Activated T-helper 2 cell treated with anti-CD3 and anti-CD28 coated beads, Interferon-gamma antibody, Interleukin-2, Interleukin-4, amounts not matched to agents 10 μg/mL and 5 μg/mL and 100 μg/mL, durations not matched to agents 14 hours and 24 hours and 36 hours (primary cell): Measurements from ENCODE around the gene CRISPLD2. TPM values are rescaled to one million over a fixed set of nuclear protein-coding genes. Genes with fewer than 3 reads are reported as not detected.

Experiments
- DNase-seq: peaks from one replicate; pipeline ENCODE4 v3.0.0; 2021; ENCODE audit warnings: low spot score
- H3K27ac Mint-ChIP-seq: one replicate; pipeline ENCODE4 v1.8.0; 2021; ENCODE audit warnings: mixed read lengths
- H3K27me3 Mint-ChIP-seq: one replicate; pipeline ENCODE4 v1.8.0; 2021; ENCODE audit warnings: low read depth, mixed read lengths
- H3K36me3 Mint-ChIP-seq: one replicate; pipeline ENCODE4 v1.8.0; 2021; ENCODE audit warnings: low read depth, mixed read lengths
- H3K4me1 Mint-ChIP-seq: one replicate; pipeline ENCODE4 v1.8.0; 2021; ENCODE audit warnings: low read depth, mixed read lengths
- H3K4me3 Mint-ChIP-seq: one replicate; pipeline ENCODE4 v1.8.0; 2021; ENCODE audit warnings: low read depth, mild to moderate bottlenecking, moderate library complexity, mixed read lengths
- H3K9me3 Mint-ChIP-seq: one replicate; pipeline ENCODE4 v1.8.0; 2021; ENCODE audit warnings: mixed read lengths
- intact Hi-C: fragments of 100-400 bp; cut with micrococcal nuclease; formaldehyde crosslinking; loops from one replicate; pipeline ENCODE4 v1.15.1; 2023
- total RNA-seq: library from RNA; stranded (reverse); gene quantifications from 2 replicates; pipeline ENCODE4 v1.2.3, GENCODE V29; 2022

CRISPLD2 gene
- total RNA-seq, 1 donor from 2014 or later, result 0.23 TPM

DNA sequence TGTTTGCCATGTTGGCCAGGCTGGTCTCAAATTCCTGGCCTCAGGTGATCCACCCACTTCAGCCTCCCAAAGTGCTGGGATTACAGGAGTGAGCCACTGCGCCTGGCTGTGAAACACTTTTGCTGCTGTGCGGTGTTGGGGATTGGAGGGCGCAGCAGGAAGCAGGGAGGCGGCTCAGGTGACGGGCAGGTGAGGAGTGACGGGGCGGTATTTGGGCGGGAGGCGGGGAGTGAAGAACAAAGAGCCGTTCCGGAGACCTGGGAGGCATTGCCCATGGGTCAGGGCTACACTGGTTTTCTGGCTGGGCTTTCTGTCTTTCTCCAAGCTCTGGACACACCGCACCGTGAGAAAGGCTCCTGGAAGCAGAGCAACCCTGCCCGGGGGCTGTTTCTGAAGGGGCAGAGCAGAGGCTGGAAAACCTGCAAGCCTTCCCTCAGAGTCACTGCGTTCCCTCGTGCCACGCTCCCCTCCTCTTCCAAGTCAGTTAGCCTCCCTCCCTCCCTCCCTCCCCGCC lies 22.1 kb downstream of the CRISPLD2 start:
- H3K4me3 Mint-ChIP-seq, result no peak overlapping the region
- peaks cover 15% of the 10 kb centered on the region for H3K27me3 Mint-ChIP-seq
- DNase-seq, result no peak
- peaks cover 2% of the 10 kb centered on the region for H3K4me1 Mint-ChIP-seq
- no peaks in the 10 kb centered on the region for H3K9me3 Mint-ChIP-seq
- no peak overlapping the region for H3K27ac Mint-ChIP-seq
- intact Hi-C loops, result no loop called here
- H3K36me3 Mint-ChIP-seq, result no peaks in the 10 kb centered on the region

DNA sequence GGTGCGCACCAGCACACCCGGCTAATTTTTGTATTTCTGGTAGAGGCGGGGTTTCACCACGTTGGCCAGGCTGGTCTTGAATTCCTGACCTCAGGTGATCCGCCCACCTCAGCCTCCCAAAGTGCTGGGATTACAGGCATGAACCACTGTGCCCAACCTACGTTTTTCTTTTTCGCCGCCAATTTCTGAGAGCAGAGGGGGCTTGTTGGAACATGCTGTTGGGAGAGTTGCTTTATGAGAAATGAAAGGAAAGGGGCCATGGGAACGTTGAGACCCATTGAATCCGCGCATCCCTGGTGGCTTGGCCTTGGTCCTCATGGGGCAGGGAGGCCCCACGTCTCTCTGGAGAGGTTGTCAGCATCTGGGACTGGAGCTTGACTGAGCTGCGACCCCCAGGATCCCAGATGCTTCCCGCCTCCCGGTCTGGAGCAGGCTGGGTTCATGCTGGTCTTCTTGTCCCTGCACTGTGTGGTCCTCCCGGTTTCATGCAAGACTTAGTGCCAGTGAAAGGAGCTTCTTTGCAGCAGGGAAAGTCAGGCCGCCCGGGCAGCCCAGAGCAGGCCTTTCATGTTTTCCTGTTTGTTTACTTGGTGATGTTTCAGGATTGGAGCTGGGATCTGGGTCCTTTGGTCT lies 22.8 kb downstream of the CRISPLD2 start:
- Mint-ChIP-seq H3K27me3 (peaks cover 15% of the 10 kb centered on the region), H3K36me3 (no peaks in the 10 kb centered on the region), H3K4me3 (no peak overlapping the region), H3K9me3 (no peaks in the 10 kb centered on the region), H3K4me1 (peaks cover 2% of the 10 kb centered on the region), H3K27ac (no peak overlapping the region)
- no peak for DNase-seq
- intact Hi-C loops, result no loop called here

DNA sequence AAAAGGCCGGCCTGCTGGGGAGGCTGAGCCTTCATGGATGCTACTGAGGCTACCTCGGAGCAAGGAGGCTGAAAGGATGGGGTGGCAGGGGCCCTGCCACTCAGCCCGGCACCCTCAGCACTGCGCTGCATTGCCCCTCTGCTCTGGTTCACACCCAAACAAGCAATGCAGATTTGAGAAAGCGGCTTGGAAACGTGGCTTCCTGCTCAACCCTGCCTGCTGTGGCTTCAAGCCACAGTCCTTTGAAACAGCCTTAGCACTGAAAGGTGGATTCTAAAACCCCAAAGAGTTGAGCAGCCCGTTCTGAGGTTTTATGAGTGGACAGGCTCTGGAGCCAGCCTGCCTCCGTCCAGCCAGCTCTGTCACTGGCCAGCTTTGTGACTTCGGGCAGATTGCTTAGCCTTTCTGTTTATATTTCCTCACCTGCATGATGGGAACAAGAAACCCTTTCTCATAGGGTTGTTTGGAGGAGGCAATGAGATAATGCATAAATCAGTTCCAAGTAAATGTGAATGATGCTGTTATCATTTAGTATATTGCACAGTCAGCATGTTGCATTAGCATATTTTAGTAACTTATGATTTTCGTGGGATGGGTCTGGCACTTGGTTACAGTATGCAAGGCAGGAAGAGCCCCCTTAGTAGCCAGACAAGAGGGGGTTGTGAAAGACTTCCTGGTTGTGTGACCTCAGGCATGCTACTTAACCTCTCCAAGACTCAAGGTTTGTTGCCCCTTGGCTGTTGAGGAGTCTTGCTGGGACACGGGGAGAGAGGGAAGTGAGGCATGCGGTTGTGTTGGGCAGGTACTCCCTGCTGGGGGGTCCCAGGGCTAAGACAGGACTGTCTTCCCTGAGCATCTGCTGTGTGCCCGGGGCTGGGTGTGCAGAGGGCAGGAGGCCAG lies 23.6 kb downstream of the CRISPLD2 start:
- H3K9me3 Mint-ChIP-seq, result no peaks in the 10 kb centered on the region
- H3K27ac Mint-ChIP-seq, result no peak overlapping the region
- H3K4me1 Mint-ChIP-seq, result peaks cover 2% of the 10 kb centered on the region
- no peak for DNase-seq
- intact Hi-C loops, result no loop called here
- H3K36me3 Mint-ChIP-seq, result no peaks in the 10 kb centered on the region
- peaks cover 15% of the 10 kb centered on the region for H3K27me3 Mint-ChIP-seq
- H3K4me3 Mint-ChIP-seq, result no peak overlapping the region

- Mint-ChIP-seq H3K27ac (no peak overlapping the region), H3K9me3 (no peaks in the 10 kb centered on the region), H3K4me1 (peaks cover 2% of the 10 kb centered on the region), H3K36me3 (no peaks in the 10 kb centered on the region), H3K4me3 (no peak overlapping the region), H3K27me3 (peaks cover 15% of the 10 kb centered on the region)
- no peak for DNase-seq
- intact Hi-C loops, result no loop called here
Measured at GRCh38 chr16:84844049-84844350, 24.2 kb downstream of the CRISPLD2 start.

DNA sequence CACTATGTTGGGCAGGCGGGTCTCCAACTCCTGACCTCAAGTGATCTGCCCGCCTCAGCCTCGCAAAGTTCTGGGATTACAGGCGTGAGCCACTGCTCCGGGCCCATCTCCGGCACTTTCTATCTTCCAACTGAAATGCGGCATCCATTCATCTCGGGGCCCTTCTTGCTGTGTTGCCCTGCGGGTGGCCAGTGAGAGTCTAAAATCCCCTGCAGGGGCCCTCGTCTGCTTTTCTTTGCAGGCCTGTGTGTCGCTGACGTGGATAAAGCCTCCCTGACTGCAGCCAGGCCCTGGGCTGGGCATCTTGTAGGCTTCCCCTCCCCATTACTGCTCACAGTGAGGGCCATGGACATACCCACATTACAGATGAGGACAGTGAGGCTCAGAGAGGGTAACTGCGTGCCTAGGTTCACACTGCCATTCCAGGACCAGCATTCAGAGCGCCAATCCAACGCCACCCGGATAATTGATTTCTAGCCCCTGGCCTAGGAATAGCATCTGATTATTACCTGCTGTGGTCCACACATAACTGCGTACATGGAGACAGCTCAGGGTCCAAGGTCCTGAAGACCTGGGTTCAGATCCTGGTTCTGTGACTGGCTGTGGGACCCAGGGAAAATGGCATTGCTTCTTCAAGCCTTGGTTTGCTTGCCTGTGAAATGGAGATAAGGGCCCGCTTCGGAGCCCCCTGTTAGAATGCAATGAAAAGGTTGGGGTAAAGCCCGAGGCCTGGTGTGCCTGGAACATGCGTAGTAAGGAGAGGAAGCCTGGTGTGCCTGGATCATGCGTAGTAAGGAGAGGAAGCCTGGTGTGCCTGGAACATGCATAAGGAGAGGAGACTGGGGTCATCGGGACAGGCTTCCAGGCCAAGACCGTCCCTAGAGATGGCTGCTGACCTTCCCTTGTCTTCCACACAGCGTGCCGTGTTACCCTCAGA lies 25.0 kb downstream of the CRISPLD2 start:
- intact Hi-C loops, result no loop called here
- peaks cover 15% of the 10 kb centered on the region for H3K27me3 Mint-ChIP-seq
- H3K4me1 Mint-ChIP-seq, result peaks cover 2% of the 10 kb centered on the region
- DNase-seq, result no peak
- H3K27ac Mint-ChIP-seq, result no peak overlapping the region
- no peaks in the 10 kb centered on the region for H3K36me3 Mint-ChIP-seq
- H3K4me3 Mint-ChIP-seq, result no peak overlapping the region
- H3K9me3 Mint-ChIP-seq, result no peaks in the 10 kb centered on the region

DNA sequence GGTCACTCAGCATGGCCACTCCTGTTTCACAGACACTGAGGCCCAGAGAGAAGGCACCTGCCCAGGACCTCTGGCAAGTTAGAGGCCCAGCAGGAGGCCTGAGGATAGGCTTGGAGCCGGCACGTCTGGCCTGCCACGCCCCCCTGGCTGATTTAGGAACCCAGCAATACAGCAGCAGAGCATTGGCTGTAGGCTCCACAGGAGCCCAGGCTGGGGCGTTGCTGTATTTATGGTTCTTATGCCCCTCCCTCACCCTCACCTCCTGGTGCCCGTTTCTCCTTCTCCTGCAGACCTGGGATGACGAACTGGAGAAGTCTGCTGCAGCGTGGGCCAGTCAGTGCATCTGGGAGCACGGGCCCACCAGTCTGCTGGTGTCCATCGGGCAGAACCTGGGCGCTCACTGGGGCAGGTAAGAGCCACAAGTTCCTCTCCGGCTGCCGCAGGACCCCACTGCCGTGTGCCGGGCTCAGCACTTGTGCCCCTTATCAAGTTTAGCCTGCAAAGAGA lies 25.8 kb downstream of the CRISPLD2 start:
- intact Hi-C loops, result no loop called here
- DNase-seq, result no peak
- no peak overlapping the region for H3K4me3 Mint-ChIP-seq
- peaks cover 12% of the 10 kb centered on the region for H3K27me3 Mint-ChIP-seq
- H3K4me1 Mint-ChIP-seq, result peaks cover 2% of the 10 kb centered on the region
- no peaks in the 10 kb centered on the region for H3K36me3 Mint-ChIP-seq
- no peak overlapping the region for H3K27ac Mint-ChIP-seq
- no peaks in the 10 kb centered on the region for H3K9me3 Mint-ChIP-seq

GRCh38 chr16:84847564-84848355 lies 28.0 kb downstream of the CRISPLD2 start:
- no peak for DNase-seq
- no peaks in the 10 kb centered on the region for H3K4me1 Mint-ChIP-seq
- H3K4me3 Mint-ChIP-seq, result no peak overlapping the region
- no peaks in the 10 kb centered on the region for H3K36me3 Mint-ChIP-seq
- no peaks in the 10 kb centered on the region for H3K9me3 Mint-ChIP-seq
- intact Hi-C loops, result no loop called here
- no peaks in the 10 kb centered on the region for H3K27me3 Mint-ChIP-seq
- no peak overlapping the region for H3K27ac Mint-ChIP-seq

- no peak for DNase-seq
- intact Hi-C loops, result no loop called here
- Mint-ChIP-seq H3K27ac (no peak overlapping the region), H3K4me3 (no peak overlapping the region), H3K4me1 (no peaks in the 10 kb centered on the region), H3K27me3 (no peaks in the 10 kb centered on the region), H3K36me3 (no peaks in the 10 kb centered on the region), H3K9me3 (no peaks in the 10 kb centered on the region)
Measured at GRCh38 chr16:84848986-84849634, 29.3 kb downstream of the CRISPLD2 start.

DNA sequence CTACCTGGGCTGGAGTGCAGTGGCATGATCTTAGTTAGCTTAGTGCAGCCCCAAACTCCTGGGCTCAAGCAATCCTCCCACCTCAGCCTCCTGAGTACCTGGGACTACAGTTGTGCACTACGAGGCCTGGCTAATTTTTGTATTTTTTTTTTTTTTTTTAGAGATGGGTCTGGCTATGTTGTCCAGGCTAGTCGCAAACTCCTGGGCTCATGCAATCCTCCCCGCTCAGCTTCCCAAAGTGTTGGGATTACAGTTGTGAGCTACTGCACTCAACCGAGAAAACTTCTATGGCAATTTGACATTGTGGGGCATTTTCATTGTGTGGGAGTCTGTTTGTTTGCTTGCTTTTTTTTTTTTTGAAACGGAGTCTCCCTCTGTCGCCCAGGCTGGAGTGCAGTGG lies 30.0 kb downstream of the CRISPLD2 start:
- H3K4me1 Mint-ChIP-seq, result no peaks in the 10 kb centered on the region
- H3K27ac Mint-ChIP-seq, result no peak overlapping the region
- no peaks in the 10 kb centered on the region for H3K9me3 Mint-ChIP-seq
- no peaks in the 10 kb centered on the region for H3K36me3 Mint-ChIP-seq
- no peak overlapping the region for H3K4me3 Mint-ChIP-seq
- H3K27me3 Mint-ChIP-seq, result no peaks in the 10 kb centered on the region
- intact Hi-C loops, result no loop called here
- no peak for DNase-seq

DNA sequence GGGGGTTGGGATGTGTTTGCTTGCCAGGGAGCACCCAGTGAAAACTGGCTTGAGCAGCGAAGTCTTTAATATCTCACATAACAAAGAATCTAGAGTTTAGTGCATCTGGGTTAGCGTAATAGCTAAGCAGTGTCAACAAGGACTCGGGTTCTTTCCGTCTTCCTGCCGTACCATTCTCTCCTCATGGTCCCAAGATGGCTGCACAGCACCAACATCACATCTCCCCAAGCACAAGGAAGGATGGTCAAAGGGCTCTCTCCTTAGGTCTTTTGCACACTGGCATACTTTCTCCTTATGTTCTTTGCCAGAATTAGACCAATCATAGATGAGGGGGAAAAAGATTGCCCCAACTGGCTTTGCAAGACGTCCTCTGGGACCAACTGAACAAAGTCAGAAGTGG lies 30.9 kb downstream of the CRISPLD2 start:
- no peaks in the 10 kb centered on the region for H3K27me3 Mint-ChIP-seq
- H3K4me1 Mint-ChIP-seq, result no peaks in the 10 kb centered on the region
- no peak overlapping the region for H3K4me3 Mint-ChIP-seq
- no peak for DNase-seq
- no peaks in the 10 kb centered on the region for H3K9me3 Mint-ChIP-seq
- H3K27ac Mint-ChIP-seq, result no peak overlapping the region
- intact Hi-C loops, result no loop called here
- no peaks in the 10 kb centered on the region for H3K36me3 Mint-ChIP-seq

DNA sequence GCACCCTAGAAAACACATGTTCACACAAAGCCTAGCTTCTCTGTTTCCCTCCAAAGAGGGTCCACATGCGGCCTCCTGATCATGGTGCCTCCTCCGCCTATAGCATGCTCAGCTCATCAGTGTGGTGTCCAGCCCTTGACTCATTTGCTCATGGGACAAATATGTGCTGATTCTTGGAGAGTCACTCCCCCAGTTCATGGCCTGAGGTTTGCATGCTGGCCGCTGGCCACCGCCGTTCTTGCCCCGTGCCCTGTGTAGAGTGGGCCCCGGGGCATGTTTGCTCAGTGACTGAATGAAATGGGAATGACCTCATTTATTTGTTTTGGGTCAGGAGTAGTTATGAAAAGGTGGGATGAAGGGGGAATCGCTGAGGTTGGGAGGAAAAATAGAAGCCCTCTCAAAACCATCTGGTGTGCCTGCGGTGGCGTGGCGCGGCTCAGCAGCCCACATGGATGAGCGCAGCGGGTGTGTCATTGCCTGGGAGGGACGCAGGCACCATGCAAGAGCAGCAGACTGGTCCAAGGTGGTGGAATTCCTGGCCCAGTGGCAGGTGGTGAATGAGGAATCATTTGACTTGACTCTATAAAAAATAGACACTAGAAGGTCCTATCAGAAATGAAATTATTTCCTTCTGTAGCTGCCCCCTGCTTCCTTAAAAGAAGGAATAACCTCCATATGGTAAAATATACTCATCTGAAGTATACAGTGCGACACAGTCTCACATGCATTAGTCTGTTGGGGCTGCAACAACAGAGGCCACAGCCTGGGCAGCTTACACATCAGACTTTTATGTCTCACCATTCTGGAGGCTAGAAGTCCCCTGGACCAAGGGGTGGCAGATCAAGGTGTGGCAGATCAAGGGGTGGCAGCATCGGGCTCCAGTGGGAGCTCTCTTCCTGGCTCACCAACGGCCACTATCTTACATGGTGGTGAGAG lies 31.7 kb downstream of the CRISPLD2 start:
- Mint-ChIP-seq H3K4me3 (no peak overlapping the region), H3K27me3 (no peaks in the 10 kb centered on the region), H3K9me3 (no peaks in the 10 kb centered on the region), H3K4me1 (no peaks in the 10 kb centered on the region), H3K36me3 (no peaks in the 10 kb centered on the region), H3K27ac (no peak overlapping the region)
- intact Hi-C loops, result no loop called here
- DNase-seq, result no peak
